ENCODE results near the gene TSNAX. TPM values are rescaled to one million over a fixed set of nuclear protein-coding genes. Genes with fewer than 3 reads are reported as not detected.
A peak's percentile ranks its signal among the peaks of the same experiment; 100 is the strongest.

The TSNAX gene
- total RNA-seq, 1 experiment from 2014 or later, result 38.0 TPM

DNA sequence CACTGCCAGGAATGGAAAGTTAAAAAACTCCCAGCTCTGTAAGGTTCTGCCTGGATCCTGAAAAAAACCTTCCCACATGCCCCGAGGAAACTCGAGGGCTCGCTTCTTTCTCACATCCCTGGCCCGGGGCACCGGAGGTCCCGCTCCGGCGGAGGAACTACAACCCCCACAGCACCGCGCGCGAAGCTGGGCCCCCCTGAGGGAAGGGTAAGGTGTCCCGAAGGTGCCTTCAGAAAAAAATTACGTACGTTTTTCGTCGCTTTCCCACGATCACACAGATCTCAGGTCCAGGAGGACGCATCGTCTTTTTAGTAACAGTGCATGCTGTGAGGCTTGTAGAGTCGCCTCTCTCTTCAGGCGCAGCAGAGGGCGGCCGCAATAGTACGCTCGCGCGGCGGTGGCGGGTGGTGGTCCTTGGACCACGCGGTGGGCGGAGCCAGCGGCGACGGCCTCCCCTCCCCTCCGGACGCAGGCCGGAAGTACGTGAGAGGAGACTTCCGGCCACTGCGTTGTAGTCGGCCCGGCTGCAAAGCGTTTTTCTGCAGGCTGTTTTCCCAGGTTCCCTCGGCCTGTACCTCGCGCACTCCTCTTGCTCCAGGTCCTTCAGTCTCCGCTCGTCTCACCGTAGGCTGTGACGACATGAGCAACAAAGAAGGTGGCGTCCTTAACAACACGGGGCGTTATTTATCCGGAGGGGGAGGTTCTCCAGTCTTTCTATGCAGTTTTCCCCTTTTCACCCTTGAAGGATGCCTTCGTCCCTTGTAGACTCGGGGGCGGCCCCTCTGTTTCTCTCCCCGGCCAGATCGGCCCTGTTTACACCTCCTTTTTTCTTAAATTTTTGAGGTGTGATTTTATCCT is at the start of gene TSNAX (continued):
- TF ChIP-seq, protein P1, sequence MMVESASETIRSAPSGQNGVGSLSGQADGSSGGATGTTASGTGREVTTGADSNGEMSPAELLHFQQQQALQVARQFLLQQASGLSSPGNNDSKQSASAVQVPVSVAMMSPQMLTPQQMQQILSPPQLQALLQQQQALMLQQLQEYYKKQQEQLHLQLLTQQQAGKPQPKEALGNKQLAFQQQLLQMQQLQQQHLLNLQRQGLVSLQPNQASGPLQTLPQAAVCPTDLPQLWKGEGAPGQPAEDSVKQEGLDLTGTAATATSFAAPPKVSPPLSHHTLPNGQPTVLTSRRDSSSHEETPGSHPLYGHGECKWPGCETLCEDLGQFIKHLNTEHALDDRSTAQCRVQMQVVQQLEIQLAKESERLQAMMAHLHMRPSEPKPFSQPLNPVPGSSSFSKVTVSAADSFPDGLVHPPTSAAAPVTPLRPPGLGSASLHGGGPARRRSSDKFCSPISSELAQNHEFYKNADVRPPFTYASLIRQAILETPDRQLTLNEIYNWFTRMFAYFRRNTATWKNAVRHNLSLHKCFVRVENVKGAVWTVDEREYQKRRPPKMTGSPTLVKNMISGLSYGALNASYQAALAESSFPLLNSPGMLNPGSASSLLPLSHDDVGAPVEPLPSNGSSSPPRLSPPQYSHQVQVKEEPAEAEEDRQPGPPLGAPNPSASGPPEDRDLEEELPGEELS (CRISPR knock-in tag; IDR thresholded peaks at IDR 0.05), result peak; percentile 61; the same call in 1 of the 2 replicates
- TF ChIP-seq SMAD3 (CRISPR knock-in tag; IDR thresholded peaks at IDR 0.05; ENCODE audit: borderline replicate concordance), result no peak

GRCh38 chr1:231478811-231479210 is 49.7 kb upstream of the TSNAX start:
- H3K27ac Mint-ChIP-seq, result no peak overlapping the region
- no peaks in the 10 kb centered on the region for H3K27me3 Mint-ChIP-seq (ENCODE audit: low read depth)
- no peak for TF ChIP-seq CREM (CRISPR knock-in tag; IDR thresholded peaks at IDR 0.05)
- TF ChIP-seq, protein P2, sequence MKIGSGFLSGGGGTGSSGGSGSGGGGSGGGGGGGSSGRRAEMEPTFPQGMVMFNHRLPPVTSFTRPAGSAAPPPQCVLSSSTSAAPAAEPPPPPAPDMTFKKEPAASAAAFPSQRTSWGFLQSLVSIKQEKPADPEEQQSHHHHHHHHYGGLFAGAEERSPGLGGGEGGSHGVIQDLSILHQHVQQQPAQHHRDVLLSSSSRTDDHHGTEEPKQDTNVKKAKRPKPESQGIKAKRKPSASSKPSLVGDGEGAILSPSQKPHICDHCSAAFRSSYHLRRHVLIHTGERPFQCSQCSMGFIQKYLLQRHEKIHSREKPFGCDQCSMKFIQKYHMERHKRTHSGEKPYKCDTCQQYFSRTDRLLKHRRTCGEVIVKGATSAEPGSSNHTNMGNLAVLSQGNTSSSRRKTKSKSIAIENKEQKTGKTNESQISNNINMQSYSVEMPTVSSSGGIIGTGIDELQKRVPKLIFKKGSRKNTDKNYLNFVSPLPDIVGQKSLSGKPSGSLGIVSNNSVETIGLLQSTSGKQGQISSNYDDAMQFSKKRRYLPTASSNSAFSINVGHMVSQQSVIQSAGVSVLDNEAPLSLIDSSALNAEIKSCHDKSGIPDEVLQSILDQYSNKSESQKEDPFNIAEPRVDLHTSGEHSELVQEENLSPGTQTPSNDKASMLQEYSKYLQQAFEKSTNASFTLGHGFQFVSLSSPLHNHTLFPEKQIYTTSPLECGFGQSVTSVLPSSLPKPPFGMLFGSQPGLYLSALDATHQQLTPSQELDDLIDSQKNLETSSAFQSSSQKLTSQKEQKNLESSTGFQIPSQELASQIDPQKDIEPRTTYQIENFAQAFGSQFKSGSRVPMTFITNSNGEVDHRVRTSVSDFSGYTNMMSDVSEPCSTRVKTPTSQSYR (CRISPR knock-in tag; IDR thresholded peaks at IDR 0.05), result no peak
- no peak for TF ChIP-seq PRRX2 (CRISPR knock-in tag; IDR thresholded peaks at IDR 0.05)
- TF ChIP-seq, protein P3, sequence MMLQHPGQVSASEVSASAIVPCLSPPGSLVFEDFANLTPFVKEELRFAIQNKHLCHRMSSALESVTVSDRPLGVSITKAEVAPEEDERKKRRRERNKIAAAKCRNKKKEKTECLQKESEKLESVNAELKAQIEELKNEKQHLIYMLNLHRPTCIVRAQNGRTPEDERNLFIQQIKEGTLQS (CRISPR knock-in tag; conservative IDR thresholded peaks at IDR 0.05), result no peak
- no peak for TF ChIP-seq HMGA2 (CRISPR knock-in tag; IDR thresholded peaks at IDR 0.05)
- TF ChIP-seq SMAD3 (CRISPR knock-in tag; IDR thresholded peaks at IDR 0.05; ENCODE audit: borderline replicate concordance), result no peak
- TF ChIP-seq GRHL2 (CRISPR knock-in tag; IDR thresholded peaks at IDR 0.05; ENCODE audit: insufficient replicate concordance, severe bottlenecking), result no peak
- no peak for TF ChIP-seq JUN (CRISPR knock-in tag; IDR thresholded peaks at IDR 0.05)
- TF ChIP-seq TCF7 (CRISPR knock-in tag; IDR thresholded peaks at IDR 0.05; ENCODE audit: low read depth), result no peak
- no peak for TF ChIP-seq CBFB (CRISPR knock-in tag; IDR thresholded peaks at IDR 0.05; ENCODE audit: low read depth)
- TF ChIP-seq RORB (CRISPR knock-in tag; IDR thresholded peaks at IDR 0.05), result no peak
- no peak for TF ChIP-seq NR3C1 (CRISPR knock-in tag; conservative IDR thresholded peaks at IDR 0.05; ENCODE audit: low read depth)
- no peak for TF ChIP-seq CREB1 (CRISPR knock-in tag; IDR thresholded peaks at IDR 0.05)
- no peak for TF ChIP-seq EMX1 (CRISPR knock-in tag; IDR thresholded peaks at IDR 0.05)
- POLR2A ChIA-PET, result no interaction called here
- peaks cover 15% of the 10 kb centered on the region for H3K4me1 Mint-ChIP-seq
- ATAC-seq, result peak; percentile 58
- no peaks in the 10 kb centered on the region for H3K36me3 Mint-ChIP-seq
- CTCF ChIA-PET, result no interaction called here
- no peak for DNase-seq (ENCODE audit: low spot score)
- H3K4me3 Mint-ChIP-seq, result no peak overlapping the region
- peaks cover 6% of the 10 kb centered on the region for H3K9me3 Mint-ChIP-seq

DNA sequence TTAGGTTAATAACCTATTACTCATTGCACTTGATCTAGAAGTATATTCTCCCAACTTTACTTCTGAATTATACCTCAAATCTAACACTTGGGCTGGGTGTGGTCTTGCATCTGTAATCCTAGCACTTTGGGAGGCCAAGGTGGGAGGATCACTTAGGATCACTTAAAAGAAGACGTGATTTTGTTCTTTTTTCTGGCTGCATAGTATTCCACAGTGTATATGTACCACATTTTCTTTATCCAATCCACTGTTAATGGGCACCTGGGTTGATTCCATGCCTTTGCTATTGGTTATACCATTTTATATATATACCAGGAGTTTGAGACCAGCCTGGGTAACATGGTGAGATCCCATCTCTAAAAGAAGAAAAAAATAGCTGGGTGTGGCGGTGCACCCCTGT is 48.5 kb upstream of the TSNAX start:
- DNase-seq (ENCODE audit: low spot score) (no peak), ATAC-seq (no peak)
- Mint-ChIP-seq H3K27me3 (ENCODE audit: low read depth) (no peaks in the 10 kb centered on the region), H3K4me3 (no peak overlapping the region), H3K9me3 (peaks cover 6% of the 10 kb centered on the region), H3K36me3 (no peaks in the 10 kb centered on the region), H3K4me1 (peaks cover 15% of the 10 kb centered on the region), H3K27ac (no peak overlapping the region)
- ChIA-PET CTCF (no interaction called here), POLR2A (no interaction called here)
- TF ChIP-seq GRHL2 (CRISPR knock-in tag; IDR thresholded peaks at IDR 0.05; ENCODE audit: insufficient replicate concordance, severe bottlenecking), result no peak
- TF ChIP-seq ZNF532 (CRISPR knock-in tag; IDR thresholded peaks at IDR 0.05; ENCODE audit: borderline replicate concordance), result no peak
- TF ChIP-seq NR1H2 (CRISPR knock-in tag; IDR thresholded peaks at IDR 0.05), result no peak
- TF ChIP-seq FOXK1 (CRISPR knock-in tag; IDR thresholded peaks at IDR 0.05), result no peak
- no peak for TF ChIP-seq ESRRA (CRISPR knock-in tag; IDR thresholded peaks at IDR 0.05; ENCODE audit: borderline replicate concordance)
- TF ChIP-seq EMX1 (CRISPR knock-in tag; IDR thresholded peaks at IDR 0.05), result no peak

Measured in WTC11 (cell line).